Astrocyte (in vitro differentiated cells and primary cell): ENCODE measurements around the gene SH3TC2. TPM values are rescaled to one million over a fixed set of nuclear protein-coding genes. Genes with fewer than 3 reads are reported as not detected.
A peak's percentile ranks its signal among the peaks of the same experiment; 100 is the strongest.

Experiments
- DNase-seq: peaks from one replicate; pipeline ENCODE4 v3.0.0-alpha.2; 2010; ENCODE audit warnings: low read depth
- FAIRE-seq: peaks from 2 replicates; lab custom pipeline; 2011; peaks lifted over from hg19 to GRCh38; lab: Jason Lieb, UNC
- H2AFZ ChIP-seq: 2 replicates; pipeline ENCODE4 v1.6.0; 2012; ENCODE audit warnings: low read depth, low read length, inconsistent platforms
- H3K27ac ChIP-seq: 2 replicates; pipeline ENCODE4 v1.5.1; 2011; ENCODE audit warnings: low read depth, low read length, inconsistent platforms
- H3K27me3 ChIP-seq: 2 replicates; pipeline ENCODE4 v1.6.0; 2011; ENCODE audit warnings: low read length, inconsistent platforms; ENCODE audit not compliant: insufficient read depth
- H3K36me3 ChIP-seq: 2 replicates; pipeline ENCODE4 v1.5.1; 2011; ENCODE audit warnings: low read length, inconsistent platforms; ENCODE audit not compliant: insufficient read depth
- H3K4me1 ChIP-seq: 2 replicates; pipeline ENCODE4 v1.5.1; 2011; ENCODE audit warnings: low read length, inconsistent platforms; ENCODE audit not compliant: insufficient read depth
- H3K4me2 ChIP-seq: 2 replicates; pipeline ENCODE4 v1.6.0; 2012; ENCODE audit warnings: low read length, inconsistent platforms
- H3K4me3 ChIP-seq: 2 replicates; pipeline ENCODE4 v1.5.1; 2011; ENCODE audit warnings: low read depth, mild to moderate bottlenecking, low read length, inconsistent platforms; ENCODE audit not compliant: insufficient read depth
- H3K79me2 ChIP-seq: 2 replicates; pipeline ENCODE4 v1.6.0; 2012; ENCODE audit warnings: mild to moderate bottlenecking, low read length, inconsistent platforms; ENCODE audit not compliant: insufficient read depth
- H3K9ac ChIP-seq: 2 replicates; pipeline ENCODE4 v1.6.0; 2012; ENCODE audit warnings: mild to moderate bottlenecking, low read length, inconsistent platforms
- H3K9me3 ChIP-seq: 2 replicates; pipeline ENCODE4 v1.5.1; 2012; ENCODE audit warnings: low read depth, mild to moderate bottlenecking, low read length, inconsistent platforms; ENCODE audit not compliant: insufficient read depth
- H4K20me1 ChIP-seq: 2 replicates; pipeline ENCODE4 v1.6.0; 2012; ENCODE audit warnings: low read length, inconsistent platforms; ENCODE audit not compliant: insufficient read depth
- H3K27ac Mint-ChIP-seq: one replicate; pipeline ENCODE4 v1.8.0; 2021; ENCODE audit warnings: mild to moderate bottlenecking, mixed read lengths; ENCODE audit not compliant: unreplicated experiment
- H3K27me3 Mint-ChIP-seq: one replicate; pipeline ENCODE4 v1.8.0; 2021; ENCODE audit warnings: low read depth, mixed read lengths; ENCODE audit not compliant: unreplicated experiment
- H3K36me3 Mint-ChIP-seq: one replicate; pipeline ENCODE4 v1.8.0; 2021; ENCODE audit warnings: low read depth, mixed read lengths; ENCODE audit not compliant: unreplicated experiment
- H3K4me1 Mint-ChIP-seq: one replicate; pipeline ENCODE4 v1.8.0; 2021; ENCODE audit warnings: low read depth, mixed read lengths; ENCODE audit not compliant: unreplicated experiment
- H3K4me3 Mint-ChIP-seq: one replicate; pipeline ENCODE4 v1.8.0; 2021; ENCODE audit warnings: mild to moderate bottlenecking, moderate library complexity, mixed read lengths; ENCODE audit not compliant: unreplicated experiment
- H3K9me3 Mint-ChIP-seq: one replicate; pipeline ENCODE4 v1.8.0; 2021; ENCODE audit warnings: mild to moderate bottlenecking, mixed read lengths; ENCODE audit not compliant: unreplicated experiment
- EZH2 ChIP-seq: IDR thresholded peaks from 2 replicates; pipeline ENCODE4 v1.6.1; 2012; ENCODE audit warnings: mild to moderate bottlenecking, low read length, inconsistent platforms; ENCODE audit not compliant: insufficient read depth
- total RNA-seq: library from RNA; stranded (reverse); gene quantifications from 2 replicates; pipeline ENCODE4 v1.2.1, GENCODE V29; 2021
- TF ChIP-seq, protein P1 (sequence below): IDR thresholded peaks from 2 replicates; pipeline ENCODE4 v1.5.1; 2011; ENCODE audit warnings: low read depth, mild to moderate bottlenecking, inconsistent platforms, low read length, moderate library complexity; ENCODE audit not compliant: insufficient read depth

SH3TC2 gene
- total RNA-seq, 1 donor from 2014 or later, result 2.6 TPM

DNA sequence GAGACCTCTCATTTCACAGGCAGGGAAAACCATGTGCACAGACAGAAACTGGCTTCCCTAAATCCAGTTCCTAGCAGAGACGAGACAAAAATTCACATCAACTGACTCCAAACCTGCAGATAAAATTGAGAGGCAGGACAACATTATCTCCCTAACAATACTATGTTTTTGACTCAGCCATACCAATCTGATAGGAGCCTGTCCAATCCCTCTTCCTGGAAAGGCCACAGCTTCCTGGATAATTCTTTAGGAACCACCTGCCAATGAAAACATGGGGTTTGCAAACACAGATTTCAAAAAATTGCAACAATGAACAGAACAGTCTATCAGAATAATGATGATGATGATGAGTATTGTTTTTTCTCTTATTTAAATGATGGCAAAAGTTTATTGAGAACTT lies 22.4 kb downstream of the SH3TC2 start:
- peaks cover 3% of the 10 kb centered on the region for H3K4me1 Mint-ChIP-seq
- H3K27me3 Mint-ChIP-seq, result peaks cover 4% of the 10 kb centered on the region
- H3K4me3 Mint-ChIP-seq, result no peak overlapping the region
- FAIRE-seq (no peak), DNase-seq (peak; percentile 62)
- H2AFZ ChIP-seq, result no peak overlapping the region
- H4K20me1 ChIP-seq, result no peaks in the 10 kb centered on the region
- no peaks in the 10 kb centered on the region for H3K27me3 ChIP-seq
- no peaks in the 10 kb centered on the region for H3K9me3 ChIP-seq
- H3K27ac ChIP-seq, result no peak overlapping the region
- H3K36me3 Mint-ChIP-seq, result peaks cover 2% of the 10 kb centered on the region
- TF ChIP-seq EZH2, result no peak
- TF ChIP-seq, protein P1, sequence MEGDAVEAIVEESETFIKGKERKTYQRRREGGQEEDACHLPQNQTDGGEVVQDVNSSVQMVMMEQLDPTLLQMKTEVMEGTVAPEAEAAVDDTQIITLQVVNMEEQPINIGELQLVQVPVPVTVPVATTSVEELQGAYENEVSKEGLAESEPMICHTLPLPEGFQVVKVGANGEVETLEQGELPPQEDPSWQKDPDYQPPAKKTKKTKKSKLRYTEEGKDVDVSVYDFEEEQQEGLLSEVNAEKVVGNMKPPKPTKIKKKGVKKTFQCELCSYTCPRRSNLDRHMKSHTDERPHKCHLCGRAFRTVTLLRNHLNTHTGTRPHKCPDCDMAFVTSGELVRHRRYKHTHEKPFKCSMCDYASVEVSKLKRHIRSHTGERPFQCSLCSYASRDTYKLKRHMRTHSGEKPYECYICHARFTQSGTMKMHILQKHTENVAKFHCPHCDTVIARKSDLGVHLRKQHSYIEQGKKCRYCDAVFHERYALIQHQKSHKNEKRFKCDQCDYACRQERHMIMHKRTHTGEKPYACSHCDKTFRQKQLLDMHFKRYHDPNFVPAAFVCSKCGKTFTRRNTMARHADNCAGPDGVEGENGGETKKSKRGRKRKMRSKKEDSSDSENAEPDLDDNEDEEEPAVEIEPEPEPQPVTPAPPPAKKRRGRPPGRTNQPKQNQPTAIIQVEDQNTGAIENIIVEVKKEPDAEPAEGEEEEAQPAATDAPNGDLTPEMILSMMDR, result no peak
- no peak overlapping the region for H3K4me3 ChIP-seq
- no peaks in the 10 kb centered on the region for H3K4me1 ChIP-seq
- no peak overlapping the region for H3K27ac Mint-ChIP-seq
- H3K4me2 ChIP-seq, result peak overlapping the region; percentile 2
- no peaks in the 10 kb centered on the region for H3K79me2 ChIP-seq
- no peaks in the 10 kb centered on the region for H3K36me3 ChIP-seq
- H3K9ac ChIP-seq, result no peak overlapping the region
- H3K9me3 Mint-ChIP-seq, result no peaks in the 10 kb centered on the region

DNA sequence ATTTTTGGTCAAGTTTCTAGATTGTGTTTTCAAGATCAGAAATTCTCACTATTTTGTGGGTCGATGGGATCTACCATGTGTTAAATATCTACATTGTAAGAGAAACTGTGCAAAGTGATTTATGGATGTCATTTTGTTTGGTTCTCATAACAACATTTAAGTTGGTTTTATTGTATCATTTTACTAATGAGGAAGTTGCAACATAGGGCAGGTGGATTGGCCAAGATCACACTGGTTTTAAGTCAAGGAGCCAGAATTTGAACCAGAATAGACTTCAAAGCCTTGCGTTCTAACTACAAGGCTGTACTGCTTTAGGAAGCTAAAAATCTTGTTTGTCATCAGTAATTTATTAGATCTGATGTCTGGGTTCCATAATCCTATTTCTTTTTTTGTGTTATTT lies 23.4 kb downstream of the SH3TC2 start:
- Mint-ChIP-seq H3K36me3 (peaks cover 2% of the 10 kb centered on the region), H3K4me1 (peaks cover 3% of the 10 kb centered on the region), H3K4me3 (no peak overlapping the region), H3K27ac (no peak overlapping the region), H3K9me3 (no peaks in the 10 kb centered on the region), H3K27me3 (peaks cover 4% of the 10 kb centered on the region)
- Histone ChIP-seq H3K4me1 (no peaks in the 10 kb centered on the region), H3K36me3 (no peaks in the 10 kb centered on the region), H2AFZ (no peak overlapping the region), H3K4me2 (no peak overlapping the region), H3K27me3 (no peaks in the 10 kb centered on the region), H3K9ac (no peak overlapping the region), H3K79me2 (no peaks in the 10 kb centered on the region), H3K4me3 (no peak overlapping the region), H3K27ac (no peak overlapping the region), H3K9me3 (no peaks in the 10 kb centered on the region), H4K20me1 (no peaks in the 10 kb centered on the region)
- FAIRE-seq, result no peak
- no peak for DNase-seq
- TF ChIP-seq EZH2, result no peak
- TF ChIP-seq, protein P1, result no peak

DNA sequence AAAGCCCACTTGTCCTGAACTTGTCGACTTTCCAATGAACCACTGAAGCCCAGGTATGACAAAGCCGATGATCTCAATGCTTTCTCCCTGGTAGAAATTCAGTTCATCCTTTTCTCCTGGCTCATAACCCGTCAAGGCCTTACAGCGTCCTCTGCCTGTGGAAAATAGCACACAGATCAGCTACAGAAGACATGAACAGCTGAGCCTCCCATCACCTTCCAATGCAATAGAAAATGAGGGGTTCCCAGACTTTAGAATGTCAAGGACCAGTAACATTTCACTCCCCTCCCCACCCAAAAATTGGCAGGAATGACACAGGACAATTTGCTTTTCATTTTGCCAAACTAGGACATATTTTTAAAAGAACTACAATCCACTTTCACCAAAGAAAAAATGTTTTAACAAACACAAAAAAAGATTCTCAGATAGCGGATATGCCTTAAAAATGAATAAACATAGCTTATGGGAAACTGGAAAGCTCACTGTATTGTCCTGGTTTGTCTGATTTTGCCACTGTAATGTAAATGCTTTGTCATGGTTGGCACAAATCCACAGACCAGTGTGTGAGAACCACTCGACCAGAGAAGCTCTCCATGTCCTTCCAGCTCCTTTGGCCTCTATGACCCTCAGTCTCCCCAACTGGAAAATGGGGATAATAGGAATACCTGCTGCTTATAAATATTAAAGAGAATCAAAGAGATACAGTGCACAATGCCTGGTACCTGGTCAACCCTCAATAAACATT lies 24.4 kb downstream of the SH3TC2 start:
- peaks cover 4% of the 10 kb centered on the region for H3K27me3 Mint-ChIP-seq
- H3K9me3 Mint-ChIP-seq, result no peaks in the 10 kb centered on the region
- H3K36me3 Mint-ChIP-seq, result peaks cover 2% of the 10 kb centered on the region
- no peak overlapping the region for H3K27ac Mint-ChIP-seq
- H3K4me3 Mint-ChIP-seq, result no peak overlapping the region
- no peaks in the 10 kb centered on the region for H3K79me2 ChIP-seq
- H3K4me1 ChIP-seq, result no peaks in the 10 kb centered on the region
- H3K36me3 ChIP-seq, result no peaks in the 10 kb centered on the region
- no peaks in the 10 kb centered on the region for H3K9me3 ChIP-seq
- no peak overlapping the region for H3K9ac ChIP-seq
- H2AFZ ChIP-seq, result no peak overlapping the region
- FAIRE-seq, result no peak
- peaks cover 3% of the 10 kb centered on the region for H3K4me1 Mint-ChIP-seq
- H3K27ac ChIP-seq, result no peak overlapping the region
- no peak for TF ChIP-seq EZH2
- TF ChIP-seq, protein P1, result no peak
- H3K27me3 ChIP-seq, result no peaks in the 10 kb centered on the region
- no peak overlapping the region for H3K4me3 ChIP-seq
- no peaks in the 10 kb centered on the region for H4K20me1 ChIP-seq
- DNase-seq, result no peak
- no peak overlapping the region for H3K4me2 ChIP-seq
